Measurements from ENCODE around the gene ERBB4. TPM values are rescaled to one million over a fixed set of nuclear protein-coding genes. Genes with fewer than 3 reads are reported as not detected.

Gene ERBB4
- total RNA-seq, 1 experiment from 2014 or later = 0.04 TPM

- Histone ChIP-seq H3K23ac (ENCODE audit: insufficient read length, low read depth, low read length) (no peak overlapping the region), H3K9me3 (ENCODE audit: control insufficient read depth, low read depth, low read length) (no peaks in the 10 kb centered on the region), H2BK5ac (ENCODE audit: insufficient read length, low read length) (no peak overlapping the region), H3K4me2 (ENCODE audit: insufficient read depth, insufficient read length, low read length) (peak overlapping the region; percentile 94), H2BK20ac (ENCODE audit: low read depth, low read length, poor library complexity, severe bottlenecking) (no peak overlapping the region), H2AFZ (ENCODE audit: low read length) (no peak overlapping the region), H4K20me1 (ENCODE audit: control insufficient read depth, insufficient read depth, insufficient read length) (no peaks in the 10 kb centered on the region), H3K14ac (ENCODE audit: insufficient read depth, low read length) (no peak overlapping the region), H3K27me3 (ENCODE audit: insufficient read depth, low read length) (peaks cover 23% of the 10 kb centered on the region; the same call in 1 of the 2 replicates), H4K8ac (replicated peaks; ENCODE audit: insufficient read length, low read depth, low read length) (no peak overlapping the region), H3K4ac (ENCODE audit: low read depth, low read length) (no peak overlapping the region), H3K18ac (ENCODE audit: insufficient read length, low read depth, low read length) (no peak overlapping the region), H2BK12ac (ENCODE audit: insufficient read length, low read depth, low read length) (no peak overlapping the region), H3K4me1 (ENCODE audit: insufficient read depth, low read length) (no peaks in the 10 kb centered on the region), H2BK120ac (ENCODE audit: low read depth, low read length, poor library complexity, severe bottlenecking) (no peak overlapping the region), H3K79me1 (ENCODE audit: insufficient read depth, low read depth, low read length, poor library complexity, severe bottlenecking) (no peaks in the 10 kb centered on the region), H2AK5ac (ENCODE audit: insufficient read length, low read length) (no peak overlapping the region), H3K23me2 (ENCODE audit: insufficient read length, low read depth, low read length, poor library complexity, severe bottlenecking) (peaks cover 31% of the 10 kb centered on the region), H3K27ac (ENCODE audit: insufficient read length, low read depth, low read length) (no peak overlapping the region), H2BK15ac (ENCODE audit: low read depth, low read length) (no peak overlapping the region), H3K9ac (ENCODE audit: extremely low read depth, insufficient read length, low read length) (no peak overlapping the region), H4K5ac (ENCODE audit: insufficient read length, low read depth, low read length) (no peak overlapping the region), H3K56ac (ENCODE audit: insufficient read length, low read depth, low read length) (no peak overlapping the region), H3T11ph (ENCODE audit: low read length) (no peak overlapping the region), H3K79me2 (ENCODE audit: insufficient read depth, low read length) (no peaks in the 10 kb centered on the region), H4K91ac (ENCODE audit: insufficient read length, low read depth, low read length) (no peak overlapping the region)
- Mint-ChIP-seq H3K36me3 (ENCODE audit: insufficient read depth in 1 of 3, low read depth in 3 of 3) (no peaks in the 10 kb centered on the region), H3K4me1 (peaks cover 19 to 27% of the 10 kb centered on the region in 2 experiments), H3K27ac (peak overlapping the region in 1 of 3 experiments; percentile 66; a peak in 2 of 7 replicates), H3K9me3 (no peaks in the 10 kb centered on the region), H3K27me3 (ENCODE audit: low read depth) (peaks cover 80% of the 10 kb centered on the region), H3K4me3 (peak overlapping the region; percentile 61 to 89)
- DNase-seq = peak; percentile 51
- no CpG with 5 or more reads among the region's 56 CpGs for WGBS (ENCODE audit: extremely low coverage, insufficient read length, low lambda C conversion rate)
- TF ChIP-seq CTCF (conservative IDR thresholded peaks at IDR 0.05) = no peak
These were observed 1.5 kb downstream of the ERBB4 start for GRCh38 chr2:212536817-212537725.

Data from H9 (cell line).